Activated T-cell treated with anti-CD3 and anti-CD28 coated beads for 4 hours (primary cell): ENCODE measurements around the gene VLDLR.

ENCODE experiments used
- DNase-seq: peaks from one replicate; pipeline ENCODE4 v3.0.0-alpha.2; 2020

VLDLR gene

DNA sequence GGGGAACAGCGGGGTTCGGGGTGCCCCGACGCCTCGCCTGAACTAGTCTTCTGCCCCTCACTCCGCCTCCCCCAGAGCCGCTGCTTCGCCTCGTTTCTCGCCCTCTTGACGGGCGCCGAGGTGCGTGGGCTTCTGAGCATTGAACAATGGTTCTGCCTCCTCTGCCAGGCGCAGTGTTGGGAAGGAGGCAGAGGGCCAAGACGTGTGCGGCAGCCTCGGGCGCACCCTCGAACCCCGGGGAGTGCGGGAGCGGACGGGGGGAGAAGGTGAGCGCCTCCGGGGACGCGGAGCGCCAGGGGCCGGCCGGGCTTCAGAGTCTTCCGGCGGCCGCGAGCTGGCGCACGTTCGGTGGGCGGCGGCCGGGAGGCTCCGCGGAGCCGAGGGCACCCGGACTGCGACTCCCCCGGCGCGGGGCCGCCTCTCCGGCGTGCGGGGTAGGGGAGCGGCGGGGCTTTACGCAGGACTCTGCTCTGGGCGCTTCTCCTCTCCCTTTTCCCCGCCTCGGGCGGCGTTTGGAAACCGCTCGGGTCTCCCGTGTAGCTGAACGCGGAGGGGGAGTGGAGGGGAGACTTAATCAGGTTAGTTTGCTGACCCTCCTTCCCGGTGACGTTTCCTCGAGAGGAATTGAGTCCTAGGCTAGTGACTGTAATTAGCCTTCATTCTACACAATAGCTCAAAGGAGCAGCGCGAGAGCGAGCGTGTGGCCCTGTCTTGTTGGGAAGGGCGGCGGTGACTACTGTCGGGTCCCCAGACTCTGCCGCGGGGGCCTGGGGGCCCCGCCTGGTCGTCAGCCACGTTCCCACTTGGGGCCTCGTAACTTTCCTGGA lies 1.1 kb downstream of the VLDLR start:
- no peak for DNase-seq

DNA sequence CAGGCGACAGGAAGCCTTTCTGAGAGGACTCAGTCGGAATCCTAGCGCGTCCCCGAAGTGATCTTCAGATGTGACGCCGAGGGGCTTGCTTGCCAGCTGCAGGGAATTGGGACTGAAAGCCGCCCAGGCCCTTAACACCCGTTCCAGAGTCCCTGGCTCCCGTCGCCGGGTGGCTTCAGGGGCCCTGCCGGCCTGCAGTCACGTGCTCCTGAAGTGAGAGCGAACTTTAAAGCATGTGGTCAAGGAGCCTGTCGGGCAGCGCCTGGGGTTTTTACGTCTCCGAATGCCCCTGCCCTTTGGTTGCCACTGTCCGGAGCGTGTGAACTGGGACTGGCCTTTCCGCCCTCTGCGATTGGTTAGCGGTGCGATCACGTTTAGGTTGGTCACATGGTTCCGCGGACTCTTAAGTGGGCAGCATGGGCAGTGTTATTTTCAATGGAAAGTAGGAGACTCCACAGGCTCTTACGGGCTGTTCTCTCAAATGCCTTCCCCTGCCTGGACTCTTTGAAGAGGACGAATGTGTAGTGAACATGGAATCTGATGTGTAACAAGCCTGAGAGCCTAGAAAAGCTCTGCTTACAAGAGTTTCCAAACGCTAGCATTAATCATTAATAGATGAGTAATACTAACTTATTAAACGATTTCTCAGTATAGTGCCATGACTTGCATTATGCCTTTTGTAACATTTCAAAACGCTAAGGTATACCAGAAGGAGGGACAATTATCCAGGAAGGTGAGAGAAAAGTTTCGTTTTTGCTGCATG lies 1.9 kb downstream of the VLDLR start:
- no peak for DNase-seq

DNA sequence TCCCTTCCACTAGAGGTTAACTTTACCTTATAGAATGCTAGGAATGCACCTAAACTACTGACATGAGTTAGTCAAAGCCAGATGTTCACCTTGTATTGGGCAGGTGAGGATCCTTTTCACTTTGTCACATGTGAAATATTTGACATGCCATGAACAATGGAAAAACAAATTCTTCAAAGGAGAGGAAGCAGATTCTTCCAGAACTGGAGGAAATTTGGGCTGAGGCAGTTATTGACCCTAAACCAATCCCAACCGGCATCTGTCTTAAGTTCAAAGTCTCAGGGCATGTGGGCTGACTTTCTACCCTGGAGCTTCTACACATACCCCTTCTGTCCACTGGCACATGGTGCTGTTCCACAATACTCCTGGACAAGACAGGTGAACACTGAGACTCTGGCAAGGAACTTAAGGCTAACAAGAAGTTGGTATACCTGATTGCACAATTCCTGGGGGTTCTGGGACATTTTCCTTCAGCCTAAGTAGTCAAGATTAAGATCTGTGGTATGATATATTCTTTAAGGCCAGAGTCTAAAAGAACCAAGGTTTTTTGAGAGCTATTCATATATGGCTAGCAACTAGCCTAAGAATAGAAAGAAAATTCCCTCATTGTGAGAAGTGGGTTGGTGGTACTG lies 2.6 kb downstream of the VLDLR start:
- DNase-seq: no peak

DNA sequence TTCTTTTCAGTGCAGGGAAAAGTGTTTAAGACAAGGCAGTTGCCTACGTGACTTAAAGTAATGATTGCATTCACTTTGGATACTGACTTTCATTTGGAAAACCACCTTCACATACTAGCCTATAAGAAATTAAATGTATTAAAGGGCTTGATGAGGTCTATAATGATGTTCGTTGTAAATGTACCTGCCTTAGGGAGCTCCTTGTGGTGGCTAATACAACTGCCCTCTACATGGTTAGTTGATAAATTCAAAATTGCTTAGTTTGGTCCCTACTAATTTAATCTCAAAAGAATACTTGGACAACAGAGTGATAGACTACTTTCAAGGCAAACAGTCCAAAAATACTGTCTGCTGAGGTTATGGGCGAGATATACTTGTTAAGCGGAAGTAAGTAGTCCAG lies 3.8 kb downstream of the VLDLR start:
- no peak for DNase-seq

DNA sequence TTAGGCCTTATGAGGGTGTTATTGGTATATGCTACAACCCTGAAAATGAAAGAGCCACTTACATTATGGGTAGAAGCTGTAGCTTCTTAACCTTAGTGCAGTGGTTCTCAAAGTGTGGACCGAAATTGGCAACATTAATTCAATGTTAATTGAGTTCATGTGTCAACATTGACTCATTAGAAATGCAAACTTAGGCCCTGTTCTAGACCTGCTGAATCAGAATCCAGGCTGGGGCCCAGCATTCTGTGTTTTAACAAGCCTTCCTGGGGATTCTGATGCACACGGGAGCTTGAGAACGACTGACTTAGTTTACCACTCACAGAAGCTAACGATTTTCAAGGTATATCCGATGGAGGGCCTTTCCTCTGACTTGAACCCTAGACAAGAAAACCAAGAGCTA lies 7.3 kb downstream of the VLDLR start:
- DNase-seq: no peak

DNA sequence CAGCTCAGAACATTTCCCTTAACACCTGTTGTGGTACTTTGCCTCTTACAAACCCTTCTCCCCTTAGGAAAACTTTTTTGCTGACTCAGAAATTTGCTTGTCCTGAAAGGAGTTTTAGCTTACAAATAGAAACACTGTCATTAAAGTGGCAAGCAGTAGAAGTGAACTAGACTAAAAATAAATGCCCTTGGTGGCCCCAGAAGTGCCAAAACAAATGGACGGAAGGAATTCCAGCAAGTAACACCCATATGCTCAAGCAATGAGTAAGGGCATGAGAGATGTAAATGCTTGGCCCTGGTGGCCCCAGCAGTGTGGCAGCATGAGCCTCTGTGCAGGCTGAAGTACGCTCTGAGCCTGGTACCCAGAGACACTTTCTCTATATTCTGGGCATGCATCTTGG lies 8.6 kb downstream of the VLDLR start:
- DNase-seq: no peak

DNA sequence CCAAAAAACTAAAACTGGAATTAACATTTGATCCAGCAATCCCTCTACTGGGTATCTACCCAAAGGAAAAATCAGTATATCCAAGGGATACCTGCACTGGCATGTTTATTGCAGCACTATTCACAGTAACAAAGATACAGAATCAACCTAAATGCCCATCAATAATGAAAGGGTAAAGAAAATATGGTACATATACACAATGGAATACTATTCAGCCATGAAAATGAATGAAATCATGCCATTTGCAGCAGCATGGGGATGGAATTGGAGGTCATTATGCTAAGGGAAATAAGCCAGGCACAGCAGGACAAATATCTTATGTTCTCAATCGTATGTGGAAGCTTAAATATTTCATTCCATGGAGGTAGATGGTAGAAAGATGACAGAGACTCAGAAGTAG lies 9.7 kb downstream of the VLDLR start:
- no peak for DNase-seq

DNA sequence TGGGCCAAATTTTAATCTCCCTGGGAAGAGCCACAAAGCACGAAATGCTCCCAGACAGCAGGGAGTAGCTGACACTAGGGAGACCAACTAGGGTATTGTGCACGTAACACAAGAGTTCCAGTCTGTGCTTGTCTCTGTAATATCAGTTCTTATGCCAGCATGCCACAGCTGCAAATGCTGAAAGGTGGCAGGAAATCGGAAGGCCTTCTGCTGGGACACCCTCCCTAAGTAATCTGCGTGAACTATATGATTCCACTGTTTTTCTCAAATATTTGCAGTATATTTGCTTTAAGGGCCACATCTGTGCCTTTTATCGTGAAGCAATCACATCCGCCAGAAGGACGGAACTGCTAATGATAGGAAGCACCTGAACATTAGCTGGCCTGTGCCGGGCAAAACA lies 12.6 kb downstream of the VLDLR start:
- no peak for DNase-seq

DNA sequence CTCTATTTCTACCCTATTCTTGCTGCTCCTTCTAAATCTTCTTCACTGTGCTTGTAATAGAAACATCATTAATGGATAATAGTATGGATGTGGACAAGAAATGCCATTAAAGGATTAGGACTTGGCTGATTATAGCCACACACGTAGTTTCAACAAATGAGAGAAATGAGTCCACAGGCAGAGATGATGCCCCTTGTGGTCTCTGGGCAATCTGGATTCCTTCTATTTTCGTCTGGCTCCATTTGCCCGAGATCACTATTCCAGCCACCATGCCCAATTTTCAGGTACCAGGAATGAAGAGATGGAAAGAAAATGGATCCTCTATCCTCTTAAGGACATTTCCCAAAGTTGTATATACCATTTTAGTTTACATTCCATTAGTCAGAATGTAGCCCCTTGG lies 13.2 kb downstream of the VLDLR start:
- DNase-seq: no peak

DNA sequence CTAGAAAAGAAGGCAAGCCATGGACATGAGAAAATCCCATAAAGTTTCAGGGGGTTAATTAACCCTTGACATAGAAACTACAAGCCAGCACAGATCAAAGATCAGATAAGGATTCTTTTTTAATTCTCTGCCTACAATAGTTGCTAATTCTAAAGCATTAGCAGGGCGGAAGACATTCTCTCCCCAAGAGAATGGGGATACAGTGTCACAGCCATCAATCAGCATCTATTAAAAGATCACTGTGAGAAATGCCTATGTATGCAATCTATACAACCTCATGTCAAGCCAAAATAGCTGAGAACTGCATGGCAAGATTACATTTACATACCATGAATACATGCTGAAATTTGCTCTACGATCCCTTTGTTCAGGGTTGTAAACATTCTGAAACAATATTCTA lies 14.3 kb downstream of the VLDLR start:
- DNase-seq: no peak

DNA sequence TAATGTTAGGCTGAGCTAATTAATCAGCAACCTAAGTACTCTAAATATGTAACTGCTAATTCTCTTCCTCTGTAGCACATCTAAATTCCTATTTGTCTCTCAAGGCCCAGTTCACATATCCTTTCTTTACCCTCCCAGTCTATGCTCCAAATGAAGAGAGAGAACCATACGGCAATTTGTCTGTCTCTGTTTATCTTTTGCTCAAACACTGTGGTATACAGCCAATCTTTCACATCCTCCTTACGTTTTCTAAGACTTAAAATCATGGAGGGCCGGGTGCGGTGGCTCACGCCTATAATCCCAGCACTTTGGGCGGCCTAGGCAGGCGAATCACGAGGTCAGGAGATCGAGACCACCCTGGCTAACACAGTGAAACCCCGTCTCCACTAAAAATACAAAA lies 15.8 kb downstream of the VLDLR start:
- DNase-seq: no peak

DNA sequence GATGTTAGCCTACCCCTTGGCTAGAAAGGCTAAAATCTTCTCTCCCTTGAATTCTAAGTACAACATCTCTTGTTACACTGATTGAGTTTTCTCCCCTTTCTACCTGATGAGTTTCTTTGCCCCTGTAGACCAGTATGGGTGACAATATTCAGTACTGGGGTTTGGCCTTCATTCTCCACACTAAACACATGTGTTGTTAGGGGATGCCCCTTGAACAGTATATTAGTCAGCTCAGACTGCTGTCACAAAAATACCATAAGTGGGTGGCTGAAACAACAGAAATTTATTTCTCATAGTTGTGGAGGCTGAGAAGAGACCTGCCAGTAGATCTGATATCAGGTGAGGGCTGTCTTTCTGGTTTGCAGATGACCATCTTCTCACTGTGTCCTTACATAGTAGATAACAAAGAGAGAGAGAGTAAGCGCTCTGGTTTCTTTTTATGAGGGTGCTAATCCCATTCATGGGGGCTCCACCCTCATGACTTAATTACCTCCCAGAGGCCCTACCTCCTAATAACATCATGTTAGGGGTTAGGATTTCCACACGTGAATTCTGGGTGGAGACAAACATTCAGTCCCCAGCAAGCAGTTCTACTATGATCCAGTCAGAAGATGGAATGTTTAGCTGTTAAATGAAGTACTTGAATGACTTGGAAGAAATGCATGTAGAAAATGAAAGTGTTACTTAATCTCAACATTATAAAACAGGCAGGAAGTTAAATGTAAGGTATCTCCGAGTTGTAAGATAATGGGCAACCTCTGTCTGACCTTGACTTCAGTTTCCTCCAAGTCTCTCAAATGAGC lies 17.5 kb downstream of the VLDLR start:
- no peak for DNase-seq

DNA sequence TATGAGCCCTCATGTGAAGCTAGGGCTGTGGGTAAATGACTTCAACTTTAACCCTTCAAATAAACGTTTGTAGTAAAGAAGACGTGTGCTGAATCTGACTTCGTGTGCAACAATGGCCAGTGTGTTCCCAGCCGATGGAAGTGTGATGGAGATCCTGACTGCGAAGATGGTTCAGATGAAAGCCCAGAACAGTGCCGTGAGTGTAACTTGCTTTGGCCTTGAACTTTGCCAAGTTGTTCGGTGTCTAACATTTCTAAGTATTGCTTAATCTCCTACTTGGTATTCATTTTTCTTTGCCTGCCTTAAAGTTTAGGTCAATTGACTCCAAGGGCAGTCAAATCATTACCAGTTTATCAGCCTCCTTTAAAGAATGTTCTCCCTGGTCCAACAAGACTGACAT lies 18.2 kb downstream of the VLDLR start:
- DNase-seq: no peak

DNA sequence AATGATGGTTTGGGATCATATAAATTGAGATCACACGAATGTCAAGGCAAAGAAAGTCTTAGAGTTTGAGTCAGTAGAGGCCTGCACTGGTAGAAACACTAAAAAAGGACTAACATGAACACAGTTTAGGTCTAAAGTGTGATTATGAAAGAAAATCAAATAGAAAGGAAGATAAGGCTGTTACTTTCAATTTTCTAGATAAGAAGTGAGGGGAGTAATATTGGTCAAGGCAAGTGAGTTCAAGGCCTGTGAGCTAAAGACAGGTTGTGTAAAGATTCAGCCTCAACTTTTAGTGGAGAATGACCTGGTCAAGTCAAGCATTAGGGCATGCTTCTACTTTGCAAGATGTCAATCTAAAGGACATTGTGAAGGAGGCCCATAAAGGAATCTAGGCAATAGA lies 19.0 kb downstream of the VLDLR start:
- DNase-seq: no peak

DNA sequence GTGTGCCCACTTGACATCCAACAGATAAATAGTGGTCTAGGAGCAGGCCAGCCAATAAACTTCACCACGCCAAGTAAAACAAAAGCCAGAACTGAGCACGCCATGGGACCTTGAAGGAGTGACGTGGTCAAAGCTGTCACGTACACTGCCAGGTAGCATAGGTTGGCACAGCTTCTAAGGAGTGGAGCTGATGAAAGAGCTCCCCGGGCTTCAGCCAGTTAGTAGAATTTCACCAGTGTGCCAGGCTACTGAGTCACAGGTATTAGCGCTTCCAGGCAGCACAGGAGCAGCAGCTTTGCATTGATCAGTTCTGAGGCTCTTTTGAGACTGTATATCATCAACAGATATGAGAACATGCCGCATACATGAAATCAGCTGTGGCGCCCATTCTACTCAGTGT lies 19.4 kb downstream of the VLDLR start:
- DNase-seq: no peak

DNA sequence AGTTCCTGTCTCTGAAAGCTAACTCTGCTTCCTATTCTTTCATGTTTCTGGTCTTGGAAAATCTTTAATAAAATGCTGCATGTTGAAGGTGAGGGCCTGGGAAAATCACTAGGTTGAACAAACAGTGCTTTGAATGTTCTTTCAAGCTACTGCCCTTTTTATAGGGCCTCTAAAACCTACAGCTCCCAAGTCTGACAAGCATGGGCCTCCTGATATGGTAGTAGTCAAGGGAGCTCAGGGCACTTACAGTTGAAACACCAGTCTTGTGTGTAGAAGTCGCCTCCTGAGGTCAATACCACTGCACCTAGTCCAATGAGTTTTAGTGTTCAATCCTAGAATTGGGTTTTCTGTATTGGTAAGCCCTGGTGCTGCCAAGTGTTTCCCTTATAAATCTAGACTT lies 20.5 kb downstream of the VLDLR start:
- DNase-seq: no peak

DNA sequence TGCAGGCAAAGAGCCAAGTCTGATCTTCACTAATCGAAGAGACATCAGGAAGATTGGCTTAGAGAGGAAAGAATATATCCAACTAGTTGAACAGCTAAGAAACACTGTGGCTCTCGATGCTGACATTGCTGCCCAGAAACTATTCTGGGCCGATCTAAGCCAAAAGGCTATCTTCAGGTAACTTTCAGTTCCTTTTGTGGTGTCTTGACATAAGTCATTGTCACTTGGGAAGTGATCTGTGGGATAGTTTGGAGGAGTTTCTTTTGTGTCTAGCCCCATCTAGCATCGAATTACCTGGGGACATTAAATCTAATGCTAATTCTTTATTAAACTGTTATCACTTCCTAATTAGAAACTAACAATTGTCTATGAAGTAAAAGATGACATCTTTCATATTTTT lies 24.0 kb downstream of the VLDLR start:
- DNase-seq: no peak

DNA sequence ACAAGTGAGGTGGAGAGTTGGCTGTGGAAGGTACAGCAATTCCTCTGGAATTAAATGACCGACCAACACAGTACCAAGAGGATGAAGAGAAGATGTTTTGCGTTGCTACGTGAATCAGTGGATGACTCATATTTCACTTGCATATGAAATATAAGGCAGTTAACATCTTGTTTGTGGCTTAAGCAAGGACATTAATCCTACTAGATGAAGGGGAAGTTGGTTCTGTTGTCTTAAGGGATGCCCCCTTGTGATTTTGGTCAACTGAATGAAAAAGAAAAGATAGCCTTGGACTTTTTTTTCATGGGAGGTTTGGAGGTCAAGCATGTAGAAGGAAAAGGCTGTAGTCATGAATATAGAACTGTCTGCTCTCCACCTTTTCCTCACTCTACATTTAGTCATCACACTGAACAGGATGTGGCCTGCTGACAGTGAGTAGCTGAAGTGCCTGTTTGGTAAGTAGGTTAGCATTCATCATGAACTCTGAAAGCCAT lies 33.9 kb downstream of the VLDLR start:
- DNase-seq: no peak

DNA sequence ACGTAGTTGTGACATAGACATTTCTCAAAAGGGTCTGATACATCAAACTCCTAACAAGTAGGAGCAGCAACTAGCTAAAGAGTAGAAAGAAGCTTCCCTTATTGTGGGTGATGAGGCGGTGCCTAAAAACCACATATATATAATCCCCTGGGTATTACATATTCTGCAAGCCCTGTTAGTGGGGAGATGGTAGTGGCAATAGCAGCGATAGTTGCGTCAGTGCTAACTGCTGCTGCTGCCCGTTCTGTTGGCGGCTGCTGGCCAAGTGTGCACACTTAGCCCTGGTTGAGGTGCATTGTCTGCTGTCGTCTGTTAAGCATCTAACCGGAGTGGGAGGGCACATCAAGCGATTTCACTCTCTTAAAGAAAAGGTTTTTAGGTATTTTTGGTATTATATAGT lies 35.8 kb downstream of the VLDLR start:
- DNase-seq: no peak

DNA sequence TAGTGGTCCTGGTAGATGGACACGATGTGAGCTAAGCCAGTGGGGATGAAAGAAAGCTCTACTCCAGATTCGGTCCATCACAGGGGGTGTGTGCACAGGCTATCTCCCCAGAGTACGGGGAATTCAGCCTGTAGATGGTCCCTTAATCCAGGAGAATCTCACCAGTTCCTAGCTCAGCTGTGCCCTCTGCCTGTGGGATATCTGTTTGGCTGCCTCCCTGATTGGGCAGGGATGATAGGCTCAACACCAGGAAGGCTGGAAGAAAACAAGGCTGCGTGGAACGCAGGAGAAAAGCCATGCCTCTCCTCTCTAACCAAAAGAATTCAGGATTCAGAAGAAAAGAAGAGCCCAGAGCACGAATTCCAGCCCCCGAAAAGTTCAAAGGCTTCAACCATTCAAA lies 40.9 kb downstream of the VLDLR start:
- no peak for DNase-seq

DNA sequence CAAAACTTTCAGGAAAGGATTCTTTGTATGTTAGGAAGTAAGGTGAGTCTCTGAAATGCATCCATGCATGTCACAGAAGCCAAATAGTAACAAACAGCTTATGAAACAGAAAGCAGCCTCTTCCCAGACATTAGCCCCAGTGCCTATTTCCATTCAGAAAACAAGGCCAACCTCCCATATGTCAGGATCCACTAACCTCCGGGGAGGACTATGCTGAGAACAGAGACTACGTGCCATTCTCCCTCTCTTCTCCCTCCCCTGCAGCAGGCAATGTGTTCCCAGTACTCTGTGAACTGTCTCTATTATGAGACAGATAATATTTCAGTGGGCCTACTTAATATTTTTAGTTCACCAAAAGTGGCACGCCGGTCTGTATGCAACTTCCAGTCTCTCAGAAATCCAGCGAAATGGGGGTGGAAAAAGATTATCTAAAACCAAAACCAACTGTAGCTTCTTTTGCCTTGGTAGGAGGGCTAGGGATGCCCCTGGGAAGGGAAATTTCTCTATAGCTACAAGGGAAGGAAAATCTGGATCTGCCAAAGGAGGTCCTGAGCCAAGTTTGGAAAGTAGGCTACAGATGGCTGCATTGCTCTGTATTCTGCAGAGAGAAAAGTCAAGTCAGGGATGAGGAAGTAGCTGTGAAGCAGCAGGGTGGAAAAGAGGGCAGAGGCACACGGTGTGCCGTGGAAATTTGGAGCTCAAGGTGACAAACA lies 42.0 kb downstream of the VLDLR start:
- DNase-seq: no peak
